Measurements from ENCODE around the gene PBOV1. TPM values are rescaled to one million over a fixed set of nuclear protein-coding genes. Genes with fewer than 3 reads are reported as not detected.

The PBOV1 gene
- total RNA-seq, 1 donor from 2014 or later: not detected

- Histone ChIP-seq H3K4me1 (no peaks in the 10 kb centered on the region), H3K9me3 (no peaks in the 10 kb centered on the region), H3K4me3 (no peak overlapping the region), H3K27ac (no peak overlapping the region), H3K27me3 (no peaks in the 10 kb centered on the region), H3K36me3 (no peaks in the 10 kb centered on the region)
- intact Hi-C loops (cut with DNase I): no loop called here
- no peak for DNase-seq (ENCODE audit: extremely low spot score in 2 of 2)
- TF ChIP-seq POLR2AphosphoS5 (IDR thresholded peaks at IDR 0.05; ENCODE audit: insufficient read depth in 1 of 2, low read depth in 1 of 2): no peak
- no peak for TF ChIP-seq CTCF (IDR thresholded peaks at IDR 0.05)
- TF ChIP-seq POLR2A (IDR thresholded peaks at IDR 0.05): no peak
Observed at GRCh38 chr6:138188278-138188941, 29.9 kb downstream of the PBOV1 start.

GRCh38 chr6:138187156-138187555 lies 31.1 kb downstream of the PBOV1 start:
- no peaks in the 10 kb centered on the region for H3K4me1 ChIP-seq
- DNase-seq (ENCODE audit: extremely low spot score in 2 of 2): no peak
- H3K4me3 ChIP-seq: no peak overlapping the region
- H3K9me3 ChIP-seq: no peaks in the 10 kb centered on the region
- no peaks in the 10 kb centered on the region for H3K27me3 ChIP-seq
- intact Hi-C loops (cut with DNase I): no loop called here
- TF ChIP-seq POLR2A (IDR thresholded peaks at IDR 0.05) (no peak), CTCF (IDR thresholded peaks at IDR 0.05) (no peak), POLR2AphosphoS5 (IDR thresholded peaks at IDR 0.05; ENCODE audit: insufficient read depth in 1 of 2, low read depth in 1 of 2) (no peak)
- no peak overlapping the region for H3K27ac ChIP-seq
- no peaks in the 10 kb centered on the region for H3K36me3 ChIP-seq

GRCh38 chr6:138184230-138184629 lies 34.1 kb downstream of the PBOV1 start:
- Histone ChIP-seq H3K27me3 (no peaks in the 10 kb centered on the region), H3K4me1 (no peaks in the 10 kb centered on the region), H3K9me3 (no peaks in the 10 kb centered on the region), H3K27ac (no peak overlapping the region), H3K36me3 (no peaks in the 10 kb centered on the region), H3K4me3 (no peak overlapping the region)
- TF ChIP-seq CTCF (IDR thresholded peaks at IDR 0.05): no peak
- no peak for TF ChIP-seq POLR2A (IDR thresholded peaks at IDR 0.05)
- no peak for TF ChIP-seq POLR2AphosphoS5 (IDR thresholded peaks at IDR 0.05; ENCODE audit: insufficient read depth in 1 of 2, low read depth in 1 of 2)
- intact Hi-C loops (cut with DNase I): no loop called here
- no peak for DNase-seq (ENCODE audit: extremely low spot score in 2 of 2)

- intact Hi-C loops (cut with DNase I): no loop called here
- H3K27me3 ChIP-seq: no peaks in the 10 kb centered on the region
Observed at GRCh38 chr6:138183790-138184134, 34.5 kb downstream of the PBOV1 start.

More at GRCh38 chr6:138183790-138184134, 34.5 kb downstream of the PBOV1 start:
- H3K27ac ChIP-seq: no peak overlapping the region
- TF ChIP-seq POLR2AphosphoS5 (IDR thresholded peaks at IDR 0.05; ENCODE audit: insufficient read depth in 1 of 2, low read depth in 1 of 2) (no peak), POLR2A (IDR thresholded peaks at IDR 0.05) (no peak), CTCF (IDR thresholded peaks at IDR 0.05) (no peak)
- H3K9me3 ChIP-seq: no peaks in the 10 kb centered on the region
- H3K36me3 ChIP-seq: no peaks in the 10 kb centered on the region
- DNase-seq (ENCODE audit: extremely low spot score in 2 of 2): no peak
- H3K4me3 ChIP-seq: no peak overlapping the region
- no peaks in the 10 kb centered on the region for H3K4me1 ChIP-seq
